Activated naive CD8-positive, alpha-beta T cell treated with anti-CD3 and anti-CD28 coated beads, Interleukin-2, amount 50 U/mL, for 24 hours (primary cell): Measurements from ENCODE around the gene UQCR11.
"Not testable (repeated sequence)": the region's sequence is repeated elsewhere in the genome, so short reads cannot be mapped to it uniquely, and the experiment has no call there.

Source experiments
- ATAC-seq: fragments of 150-1000 bp; cut with Tn5 transposase; one replicate; pipeline ENCODE4 v1.10.0; 2021
- DNase-seq: peaks from one replicate; pipeline ENCODE4 v3.0.0; 2021
- H3K27ac Mint-ChIP-seq: one replicate; pipeline ENCODE4 v1.8.0; 2021; ENCODE audit warnings: mild to moderate bottlenecking, mixed read lengths
- H3K27me3 Mint-ChIP-seq: one replicate; pipeline ENCODE4 v1.8.0; 2021; ENCODE audit warnings: mixed read lengths
- H3K36me3 Mint-ChIP-seq: one replicate; pipeline ENCODE4 v1.8.0; 2021; ENCODE audit warnings: low read depth, mixed read lengths
- H3K4me1 Mint-ChIP-seq: one replicate; pipeline ENCODE4 v1.8.0; 2021; ENCODE audit warnings: mixed read lengths
- H3K4me3 Mint-ChIP-seq: one replicate; pipeline ENCODE4 v1.8.0; 2021; ENCODE audit warnings: mild to moderate bottlenecking, moderate library complexity, mixed read lengths
- H3K9me3 Mint-ChIP-seq: one replicate; pipeline ENCODE4 v1.8.0; 2021; ENCODE audit warnings: mixed read lengths

UQCR11 gene

GRCh38 chr19:1646659-1647453 lies 41.6 kb upstream of the UQCR11 start:
- ATAC-seq (no peak), DNase-seq (no peak)
- Mint-ChIP-seq H3K36me3 (peaks cover 10% of the 10 kb centered on the region), H3K4me1 (peaks cover 30% of the 10 kb centered on the region), H3K4me3 (no peak overlapping the region), H3K27ac (no peak overlapping the region), H3K9me3 (no peaks in the 10 kb centered on the region), H3K27me3 (no peaks in the 10 kb centered on the region)

GRCh38 chr19:1646149-1646548 lies 40.9 kb upstream of the UQCR11 start:
- Mint-ChIP-seq H3K27ac (no peak overlapping the region), H3K4me1 (peaks cover 28% of the 10 kb centered on the region), H3K36me3 (peaks cover 11% of the 10 kb centered on the region), H3K27me3 (no peaks in the 10 kb centered on the region), H3K4me3 (no peak overlapping the region), H3K9me3 (no peaks in the 10 kb centered on the region)
- DNase-seq (no peak), ATAC-seq (no peak)

GRCh38 chr19:1645299-1645698 lies 40.0 kb upstream of the UQCR11 start:
- no peak overlapping the region for H3K4me3 Mint-ChIP-seq
- no peaks in the 10 kb centered on the region for H3K27me3 Mint-ChIP-seq
- H3K9me3 Mint-ChIP-seq = no peaks in the 10 kb centered on the region
- H3K4me1 Mint-ChIP-seq = peaks cover 21% of the 10 kb centered on the region
- no peak for DNase-seq
- H3K27ac Mint-ChIP-seq = peak overlapping the region; percentile 35
- peaks cover 12% of the 10 kb centered on the region for H3K36me3 Mint-ChIP-seq
- no peak for ATAC-seq

- Mint-ChIP-seq H3K4me3 (no peak overlapping the region), H3K9me3 (no peaks in the 10 kb centered on the region), H3K36me3 (peaks cover 20% of the 10 kb centered on the region), H3K4me1 (peaks cover 10% of the 10 kb centered on the region), H3K27me3 (no peaks in the 10 kb centered on the region), H3K27ac (no peak overlapping the region)
- ATAC-seq (no peak), DNase-seq (no peak)
Observed at GRCh38 chr19:1644070-1644469, 38.8 kb upstream of the UQCR11 start.

GRCh38 chr19:1640893-1641448 lies 35.7 kb upstream of the UQCR11 start:
- ATAC-seq, H3K27me3 Mint-ChIP-seq, DNase-seq, H3K4me3 Mint-ChIP-seq, H3K4me1 Mint-ChIP-seq, H3K27ac Mint-ChIP-seq, H3K9me3 Mint-ChIP-seq: not testable (repeated sequence)
- peaks cover 31% of the 10 kb centered on the region for H3K36me3 Mint-ChIP-seq

- H3K27ac Mint-ChIP-seq = no peak overlapping the region
Observed at GRCh38 chr19:1636325-1637236, 31.3 kb upstream of the UQCR11 start.

GRCh38 chr19:1634938-1635243 lies 29.6 kb upstream of the UQCR11 start:
- Mint-ChIP-seq H3K27me3 (no peaks in the 10 kb centered on the region), H3K36me3 (peaks cover 25% of the 10 kb centered on the region), H3K4me1 (peaks cover 2% of the 10 kb centered on the region), H3K4me3 (no peak overlapping the region), H3K27ac (no peak overlapping the region), H3K9me3 (no peaks in the 10 kb centered on the region)
- DNase-seq = no peak
- ATAC-seq = no peak

More at GRCh38 chr19:1636325-1637236, 31.3 kb upstream of the UQCR11 start:
- DNase-seq = no peak
- H3K9me3 Mint-ChIP-seq = no peaks in the 10 kb centered on the region
- H3K4me3 Mint-ChIP-seq = no peak overlapping the region
- no peak for ATAC-seq
- peaks cover 2% of the 10 kb centered on the region for H3K4me1 Mint-ChIP-seq
- H3K36me3 Mint-ChIP-seq = peaks cover 27% of the 10 kb centered on the region
- H3K27me3 Mint-ChIP-seq = no peaks in the 10 kb centered on the region

GRCh38 chr19:1634242-1634937 lies 29.1 kb upstream of the UQCR11 start:
- Mint-ChIP-seq H3K9me3 (no peaks in the 10 kb centered on the region), H3K4me1 (peaks cover 2% of the 10 kb centered on the region), H3K36me3 (peaks cover 20% of the 10 kb centered on the region), H3K27me3 (no peaks in the 10 kb centered on the region), H3K4me3 (no peak overlapping the region), H3K27ac (no peak overlapping the region)
- DNase-seq (no peak), ATAC-seq (no peak)

- Mint-ChIP-seq H3K9me3 (no peaks in the 10 kb centered on the region), H3K27me3 (no peaks in the 10 kb centered on the region), H3K4me3 (no peak overlapping the region), H3K27ac (no peak overlapping the region), H3K36me3 (peaks cover 12% of the 10 kb centered on the region), H3K4me1 (peaks cover under 1% of the 10 kb centered on the region)
- ATAC-seq = no peak
- no peak for DNase-seq
Observed at GRCh38 chr19:1633269-1633826, 28.1 kb upstream of the UQCR11 start.

GRCh38 chr19:1632462-1633268 lies 27.4 kb upstream of the UQCR11 start:
- Mint-ChIP-seq H3K27me3 (no peaks in the 10 kb centered on the region), H3K9me3 (no peaks in the 10 kb centered on the region), H3K4me1 (no peaks in the 10 kb centered on the region), H3K27ac (no peak overlapping the region), H3K4me3 (no peak overlapping the region), H3K36me3 (peaks cover 11% of the 10 kb centered on the region)
- ATAC-seq (no peak), DNase-seq (no peak)

GRCh38 chr19:1631557-1632100 lies 26.4 kb upstream of the UQCR11 start:
- no peaks in the 10 kb centered on the region for H3K27me3 Mint-ChIP-seq
- no peaks in the 10 kb centered on the region for H3K4me1 Mint-ChIP-seq
- H3K4me3 Mint-ChIP-seq = no peak overlapping the region
- H3K9me3 Mint-ChIP-seq = no peaks in the 10 kb centered on the region
- H3K27ac Mint-ChIP-seq = no peak overlapping the region
- no peak for DNase-seq
- H3K36me3 Mint-ChIP-seq = peaks cover 11% of the 10 kb centered on the region
- peak; percentile 45 for ATAC-seq

GRCh38 chr19:1630811-1631210 lies 25.5 kb upstream of the UQCR11 start:
- Mint-ChIP-seq H3K36me3 (peaks cover 7% of the 10 kb centered on the region), H3K27me3 (no peaks in the 10 kb centered on the region), H3K9me3 (no peaks in the 10 kb centered on the region), H3K4me3 (no peak overlapping the region), H3K27ac (no peak overlapping the region), H3K4me1 (no peaks in the 10 kb centered on the region)
- no peak for ATAC-seq
- DNase-seq = no peak

GRCh38 chr19:1630012-1630411 lies 24.8 kb upstream of the UQCR11 start:
- Mint-ChIP-seq H3K27ac (no peak overlapping the region), H3K27me3 (no peaks in the 10 kb centered on the region), H3K36me3 (peaks cover 3% of the 10 kb centered on the region), H3K4me3 (no peak overlapping the region), H3K9me3 (no peaks in the 10 kb centered on the region), H3K4me1 (no peaks in the 10 kb centered on the region)
- ATAC-seq (no peak), DNase-seq (no peak)
